ENCODE data around the gene ZACN. TPM values are rescaled to one million over a fixed set of nuclear protein-coding genes. Genes with fewer than 3 reads are reported as not detected.

Gene ZACN
- total RNA-seq, 4 donors from 2014 or later = 2.2 TPM; not detected in 3

- H3K27me3 ChIP-seq = no peaks in the 10 kb centered on the region
- no peaks in the 10 kb centered on the region for H3K36me3 ChIP-seq
- intact Hi-C loops (cut with DNase I) = loop anchor here (2.0 to 10.0 kb wide), 3 partner anchors 60 to 283 kb away; no protein-coding TSS in a partner anchor
- H3K4me1 ChIP-seq = peaks cover 0 to 7% of the 10 kb centered on the region in 2 donors
- WGBS, 2 donors = 41 to 65% methylated on average over 19 to 32 of the region's 42 CpGs
- DNase-seq = peak in 1 of 2 donors; percentile 17
- peak overlapping the region in 1 of 3 donors; percentile 20 for H3K4me3 ChIP-seq (replicated peaks in 1 of 3)
- TF ChIP-seq, protein P1, sequence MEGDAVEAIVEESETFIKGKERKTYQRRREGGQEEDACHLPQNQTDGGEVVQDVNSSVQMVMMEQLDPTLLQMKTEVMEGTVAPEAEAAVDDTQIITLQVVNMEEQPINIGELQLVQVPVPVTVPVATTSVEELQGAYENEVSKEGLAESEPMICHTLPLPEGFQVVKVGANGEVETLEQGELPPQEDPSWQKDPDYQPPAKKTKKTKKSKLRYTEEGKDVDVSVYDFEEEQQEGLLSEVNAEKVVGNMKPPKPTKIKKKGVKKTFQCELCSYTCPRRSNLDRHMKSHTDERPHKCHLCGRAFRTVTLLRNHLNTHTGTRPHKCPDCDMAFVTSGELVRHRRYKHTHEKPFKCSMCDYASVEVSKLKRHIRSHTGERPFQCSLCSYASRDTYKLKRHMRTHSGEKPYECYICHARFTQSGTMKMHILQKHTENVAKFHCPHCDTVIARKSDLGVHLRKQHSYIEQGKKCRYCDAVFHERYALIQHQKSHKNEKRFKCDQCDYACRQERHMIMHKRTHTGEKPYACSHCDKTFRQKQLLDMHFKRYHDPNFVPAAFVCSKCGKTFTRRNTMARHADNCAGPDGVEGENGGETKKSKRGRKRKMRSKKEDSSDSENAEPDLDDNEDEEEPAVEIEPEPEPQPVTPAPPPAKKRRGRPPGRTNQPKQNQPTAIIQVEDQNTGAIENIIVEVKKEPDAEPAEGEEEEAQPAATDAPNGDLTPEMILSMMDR (IDR thresholded peaks at IDR 0.05) = no peak
- TF ChIP-seq POLR2A (IDR thresholded peaks at IDR 0.05) = no peak
- no peaks in the 10 kb centered on the region for H3K9me3 ChIP-seq
- peak overlapping the region in 1 of 3 donors; percentile 25 for H3K27ac ChIP-seq
Observed at GRCh38 chr17:76121932-76122430, 43.0 kb downstream of the ZACN start.

GRCh38 chr17:76122431-76123190 lies 43.6 kb downstream of the ZACN start:
- H3K4me1 ChIP-seq = peaks cover 0 to 7% of the 10 kb centered on the region in 2 donors
- peak overlapping the region in 1 of 3 donors; percentile 25 for H3K27ac ChIP-seq
- intact Hi-C loops (cut with DNase I) = loop anchor here (5.0 to 10.0 kb wide), 2 partner anchors 60 to 282 kb away; no protein-coding TSS in a partner anchor
- H3K36me3 ChIP-seq = no peaks in the 10 kb centered on the region
- 87 to 92% methylated on average over 18 to 24 of the region's 24 CpGs for WGBS, 2 donors
- no peak for DNase-seq
- TF ChIP-seq, protein P1 (IDR thresholded peaks at IDR 0.05) = no peak
- no peak for TF ChIP-seq POLR2A (IDR thresholded peaks at IDR 0.05)
- H3K9me3 ChIP-seq = no peaks in the 10 kb centered on the region
- no peak overlapping the region for H3K4me3 ChIP-seq (replicated peaks in 1 of 3)
- H3K27me3 ChIP-seq = no peaks in the 10 kb centered on the region

DNA sequence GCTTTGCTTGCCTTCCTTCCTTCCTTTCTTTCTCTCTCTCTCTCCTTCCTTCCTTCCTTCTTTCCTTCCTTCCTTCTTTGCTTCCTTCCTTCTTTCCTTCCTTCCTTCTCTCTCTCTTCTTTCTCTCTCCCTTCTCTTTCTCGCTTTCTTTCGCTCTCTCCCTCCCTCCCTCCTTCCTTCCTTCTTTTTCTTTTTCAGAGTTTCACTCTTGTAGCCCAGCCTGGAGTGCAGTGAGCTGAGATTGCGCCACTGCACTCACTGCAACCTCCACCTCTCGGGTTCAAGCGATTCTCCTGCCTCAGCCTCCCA lies 44.2 kb downstream of the ZACN start:
- Histone ChIP-seq H3K4me3 (replicated peaks in 1 of 3) (no peak overlapping the region), H3K27ac (no peak overlapping the region), H3K27me3 (no peaks in the 10 kb centered on the region), H3K36me3 (no peaks in the 10 kb centered on the region), H3K4me1 (peaks cover 0 to 7% of the 10 kb centered on the region in 2 donors), H3K9me3 (no peaks in the 10 kb centered on the region)
- no peak for TF ChIP-seq POLR2A (IDR thresholded peaks at IDR 0.05)
- TF ChIP-seq, protein P1 (IDR thresholded peaks at IDR 0.05) = no peak
- intact Hi-C loops (cut with DNase I) = loop anchor here (5.0 to 10.0 kb wide), 2 partner anchors 59 to 282 kb away; no protein-coding TSS in a partner anchor
- DNase-seq = no peak
- 76% methylated on average over 5 of the region's 5 CpGs for WGBS, 2 donors

GRCh38 chr17:76123749-76124581 lies 45.0 kb downstream of the ZACN start:
- TF ChIP-seq POLR2A (IDR thresholded peaks at IDR 0.05) = no peak
- TF ChIP-seq, protein P1 (IDR thresholded peaks at IDR 0.05) = no peak
- no peaks in the 10 kb centered on the region for H3K27me3 ChIP-seq
- intact Hi-C loops (cut with DNase I) = loop anchor here (5.0 to 10.0 kb wide), 2 partner anchors 58 to 281 kb away; no protein-coding TSS in a partner anchor
- H3K36me3 ChIP-seq = no peaks in the 10 kb centered on the region
- no peaks in the 10 kb centered on the region for H3K9me3 ChIP-seq
- DNase-seq = no peak
- H3K4me1 ChIP-seq = peaks cover 0 to 7% of the 10 kb centered on the region in 2 donors
- H3K27ac ChIP-seq = no peak overlapping the region
- H3K4me3 ChIP-seq (replicated peaks in 1 of 3) = no peak overlapping the region
- 70 to 86% methylated on average over 3 to 9 of the region's 9 CpGs for WGBS, 2 donors
